C4-2B (cell line): ENCODE results near the gene MCUB.

Experiments
- H3K27ac ChIP-seq: fragments of 450-650 bp; 2 replicates; pipeline ENCODE4 v1.5.1; 2017
- ZFX ChIP-seq: fragments of 450-650 bp; IDR thresholded peaks from 2 replicates; pipeline ENCODE4 v1.6.1; 2017
- TF ChIP-seq, protein P1 (sequence below): fragments of 450-650 bp; conservative IDR thresholded peaks from 2 replicates; pipeline ENCODE4 v1.5.1; 2017; ENCODE audit warnings: mild to moderate bottlenecking

Gene MCUB

GRCh38 chr4:109611045-109611646 is 51.1 kb downstream of the MCUB start:
- no peak for TF ChIP-seq ZFX
- TF ChIP-seq, protein P1, sequence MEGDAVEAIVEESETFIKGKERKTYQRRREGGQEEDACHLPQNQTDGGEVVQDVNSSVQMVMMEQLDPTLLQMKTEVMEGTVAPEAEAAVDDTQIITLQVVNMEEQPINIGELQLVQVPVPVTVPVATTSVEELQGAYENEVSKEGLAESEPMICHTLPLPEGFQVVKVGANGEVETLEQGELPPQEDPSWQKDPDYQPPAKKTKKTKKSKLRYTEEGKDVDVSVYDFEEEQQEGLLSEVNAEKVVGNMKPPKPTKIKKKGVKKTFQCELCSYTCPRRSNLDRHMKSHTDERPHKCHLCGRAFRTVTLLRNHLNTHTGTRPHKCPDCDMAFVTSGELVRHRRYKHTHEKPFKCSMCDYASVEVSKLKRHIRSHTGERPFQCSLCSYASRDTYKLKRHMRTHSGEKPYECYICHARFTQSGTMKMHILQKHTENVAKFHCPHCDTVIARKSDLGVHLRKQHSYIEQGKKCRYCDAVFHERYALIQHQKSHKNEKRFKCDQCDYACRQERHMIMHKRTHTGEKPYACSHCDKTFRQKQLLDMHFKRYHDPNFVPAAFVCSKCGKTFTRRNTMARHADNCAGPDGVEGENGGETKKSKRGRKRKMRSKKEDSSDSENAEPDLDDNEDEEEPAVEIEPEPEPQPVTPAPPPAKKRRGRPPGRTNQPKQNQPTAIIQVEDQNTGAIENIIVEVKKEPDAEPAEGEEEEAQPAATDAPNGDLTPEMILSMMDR = no peak

GRCh38 chr4:109614015-109614414 is 54.0 kb downstream of the MCUB start:
- TF ChIP-seq, protein P1 = no peak
- TF ChIP-seq ZFX = no peak
- no peak overlapping the region for H3K27ac ChIP-seq

More at GRCh38 chr4:109611045-109611646, 51.1 kb downstream of the MCUB start:
- no peak overlapping the region for H3K27ac ChIP-seq

DNA sequence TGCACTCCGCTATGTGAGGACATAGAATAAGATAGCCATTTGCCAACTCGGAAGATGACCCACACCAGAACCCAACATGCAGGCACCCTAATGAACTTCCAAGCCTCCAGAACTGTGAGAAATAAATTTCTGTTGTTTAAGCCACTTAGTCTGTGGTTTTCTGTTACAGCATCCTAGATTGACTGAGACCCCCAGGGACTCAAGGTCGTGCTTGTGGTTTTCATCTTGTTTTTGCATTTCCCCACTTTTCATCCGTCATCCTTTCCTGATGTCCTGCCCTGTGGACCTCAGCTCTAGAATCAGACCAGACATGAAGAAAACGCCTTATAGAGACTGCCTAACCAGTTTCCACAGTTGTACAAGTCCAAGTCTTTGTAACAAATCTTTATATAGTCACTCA is 54.4 kb downstream of the MCUB start:
- TF ChIP-seq, protein P1 = no peak
- H3K27ac ChIP-seq = no peak overlapping the region

DNA sequence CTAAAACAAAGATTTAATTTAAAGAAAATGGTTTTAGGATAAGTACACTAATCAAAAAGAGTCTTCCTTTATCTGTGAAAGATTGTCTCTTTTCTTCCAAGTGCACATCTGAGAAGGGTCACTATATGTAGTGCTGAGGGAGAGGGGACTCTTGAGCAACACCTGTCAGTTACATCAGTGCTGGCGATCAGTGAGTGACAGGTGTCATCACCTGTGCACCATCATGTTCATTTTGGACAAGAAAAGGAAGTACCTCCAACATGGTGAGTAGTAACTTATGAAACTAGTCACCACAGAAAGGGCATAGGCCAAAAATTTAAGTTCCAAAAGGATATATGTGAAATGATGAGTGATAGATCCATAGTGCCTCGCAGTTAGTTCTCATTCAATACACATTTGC is 55.7 kb downstream of the MCUB start:
- TF ChIP-seq ZFX = no peak
- no peak overlapping the region for H3K27ac ChIP-seq

DNA sequence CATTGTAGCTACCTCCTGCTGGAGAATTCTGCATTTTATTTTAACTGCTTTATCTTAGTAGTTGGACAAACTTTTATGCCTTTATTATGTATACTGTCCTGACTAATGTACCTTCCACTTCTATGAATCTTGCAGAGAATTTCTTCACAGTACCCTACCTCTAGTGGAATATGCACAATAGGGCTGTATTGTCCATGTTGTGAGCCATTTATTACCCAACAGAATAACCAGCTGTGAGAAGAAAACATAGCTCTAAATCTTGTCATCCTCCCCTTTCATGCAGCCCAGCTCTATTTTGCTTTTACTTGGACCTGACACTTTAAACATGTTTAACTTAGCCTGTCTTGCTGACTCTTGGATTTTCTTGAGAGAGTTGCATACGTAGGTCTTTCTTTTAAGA is 56.2 kb downstream of the MCUB start:
- TF ChIP-seq, protein P1 = no peak
- TF ChIP-seq ZFX = no peak
- no peak overlapping the region for H3K27ac ChIP-seq

GRCh38 chr4:109622626-109623025 is 62.6 kb downstream of the MCUB start:
- no peak overlapping the region for H3K27ac ChIP-seq
- TF ChIP-seq ZFX = no peak
- TF ChIP-seq, protein P1 = no peak

DNA sequence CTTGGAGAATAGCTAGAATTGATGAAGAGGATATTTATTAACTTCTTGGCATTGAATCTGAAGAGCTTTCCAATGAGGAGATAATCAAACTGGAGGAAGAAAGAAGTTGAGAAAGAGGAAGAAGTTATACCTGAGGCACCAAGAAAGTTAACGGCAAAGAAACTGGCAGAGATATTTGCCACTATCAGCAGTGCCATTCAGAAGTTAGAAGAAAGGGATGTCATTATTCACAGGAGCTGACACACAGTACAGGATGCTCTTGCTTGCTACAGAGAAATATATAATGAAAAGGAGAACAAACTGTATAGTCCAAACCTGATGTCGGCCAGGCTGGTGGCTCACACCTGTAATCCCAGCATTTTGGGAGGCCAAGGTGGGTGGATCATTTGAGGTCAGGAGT is 64.5 kb downstream of the MCUB start:
- TF ChIP-seq, protein P1 = no peak
- TF ChIP-seq ZFX = no peak

GRCh38 chr4:109627361-109627760 is 67.3 kb downstream of the MCUB start:
- no peak overlapping the region for H3K27ac ChIP-seq
- TF ChIP-seq ZFX = no peak

More for the DNA sequence above, 64.5 kb downstream of the MCUB start:
- H3K27ac ChIP-seq = no peak overlapping the region
